Karpas-422 (cell line): Measurements from ENCODE around the gene CWC15. TPM values are rescaled to one million over a fixed set of nuclear protein-coding genes. Genes with fewer than 3 reads are reported as not detected.

ENCODE experiments used
- DNase-seq: peaks from one replicate; pipeline ENCODE4 v3.0.0-alpha.2; 2015
- H2AFZ ChIP-seq: fragments of 200-600 bp; sonication (generic); 2 replicates; pipeline ENCODE4 v1.6.1; 2014; ENCODE audit warnings: antibody characterized with exemption, low read length, mixed read lengths
- H3K27ac ChIP-seq: fragments of 200-600 bp; sonication (generic); 2 replicates; pipeline ENCODE4 v1.5.1; 2014; ENCODE audit warnings: mild to moderate bottlenecking, low read length, moderate library complexity
- H3K27me3 ChIP-seq: fragments of 200-600 bp; sonication (generic); 2 replicates; pipeline ENCODE4 v1.6.1; 2014; ENCODE audit warnings: low read length, mixed read lengths
- H3K36me3 ChIP-seq: fragments of 200-600 bp; sonication (generic); 2 replicates; pipeline ENCODE4 v1.6.1; 2014; ENCODE audit warnings: low read length, mixed read lengths; ENCODE audit not compliant: insufficient read depth
- H3K4me1 ChIP-seq: fragments of 200-600 bp; sonication (generic); 2 replicates; pipeline ENCODE4 v1.6.1; 2014; ENCODE audit warnings: mild to moderate bottlenecking, low read length, mixed read lengths
- H3K4me2 ChIP-seq: fragments of 200-600 bp; sonication (generic); 2 replicates; pipeline ENCODE4 v1.6.1; 2014; ENCODE audit warnings: low read length, low read depth, mild to moderate bottlenecking; ENCODE audit not compliant: poor library complexity, severe bottlenecking
- H3K4me3 ChIP-seq: fragments of 200-600 bp; sonication (generic); 2 replicates; pipeline ENCODE4 v1.5.1; 2014; ENCODE audit warnings: mild to moderate bottlenecking, antibody characterized with exemption, low read length, mixed read lengths
- H3K79me2 ChIP-seq: fragments of 200-600 bp; sonication (generic); 2 replicates; pipeline ENCODE4 v1.6.1; 2014; ENCODE audit warnings: mild to moderate bottlenecking, low read length, mixed read lengths
- H3K9ac ChIP-seq: fragments of 200-600 bp; sonication (generic); 2 replicates; pipeline ENCODE4 v1.6.0; 2014; ENCODE audit warnings: low read length
- H3K9me2 ChIP-seq: fragments of 200-600 bp; sonication (generic), shearing (Covaris generic); replicated peaks from 2 replicates; pipeline ENCODE4 v1.6.0; 2014; ENCODE audit warnings: mild to moderate bottlenecking, low read length, moderate library complexity; ENCODE audit not compliant: insufficient read depth
- H3K9me3 ChIP-seq: fragments of 300-700, 200-600 bp; sonication (generic); 2 replicates; pipeline ENCODE4 v1.6.1; 2014; ENCODE audit warnings: low read length, mixed read lengths
- H4K20me1 ChIP-seq: fragments of 200-600 bp; sonication (generic); 2 replicates; pipeline ENCODE4 v1.6.1; 2014; ENCODE audit warnings: mild to moderate bottlenecking, antibody characterized with exemption, low read length, low read depth; ENCODE audit not compliant: insufficient read depth
- total RNA-seq: library from RNA; depleted of rRNA; stranded (reverse); fragments of >200 nt; shearing (Covaris generic); gene quantifications from 2 replicates; pipeline ENCODE4 v1.2.3, GENCODE V29; 2014; ENCODE audit warnings: low replicate concordance

The CWC15 gene
- total RNA-seq, 1 experiment from 2014 or later: 117 TPM

GRCh38 chr11:94946812-94947211 is 26.5 kb downstream of the CWC15 start:
- no peaks in the 10 kb centered on the region for H3K4me1 ChIP-seq
- H2AFZ ChIP-seq: no peak overlapping the region
- H3K4me2 ChIP-seq: no peak overlapping the region
- H3K9me2 ChIP-seq: no peaks in the 10 kb centered on the region
- H3K9ac ChIP-seq: no peak overlapping the region
- no peak overlapping the region for H3K27ac ChIP-seq
- no peaks in the 10 kb centered on the region for H3K36me3 ChIP-seq
- no peak for DNase-seq
- no peaks in the 10 kb centered on the region for H3K9me3 ChIP-seq
- no peaks in the 10 kb centered on the region for H3K79me2 ChIP-seq
- no peak overlapping the region for H3K4me3 ChIP-seq
- H3K27me3 ChIP-seq: peaks cover 4% of the 10 kb centered on the region; the same call in 1 of the 2 replicates
- no peaks in the 10 kb centered on the region for H4K20me1 ChIP-seq

- H2AFZ ChIP-seq: no peak overlapping the region
- no peaks in the 10 kb centered on the region for H3K79me2 ChIP-seq
- no peak overlapping the region for H3K4me2 ChIP-seq
- H3K4me3 ChIP-seq: no peak overlapping the region
- no peaks in the 10 kb centered on the region for H3K27me3 ChIP-seq
- no peak overlapping the region for H3K9ac ChIP-seq
- no peak overlapping the region for H3K27ac ChIP-seq
- no peaks in the 10 kb centered on the region for H3K9me3 ChIP-seq
- no peaks in the 10 kb centered on the region for H3K36me3 ChIP-seq
- no peaks in the 10 kb centered on the region for H3K4me1 ChIP-seq
- H4K20me1 ChIP-seq: no peaks in the 10 kb centered on the region
- DNase-seq: no peak
- H3K9me2 ChIP-seq: no peaks in the 10 kb centered on the region
Observed at GRCh38 chr11:94941131-94941530, 32.2 kb downstream of the CWC15 start.

- Histone ChIP-seq H3K79me2 (no peaks in the 10 kb centered on the region), H3K27me3 (no peaks in the 10 kb centered on the region)
Observed at GRCh38 chr11:94939346-94939745, 34.0 kb downstream of the CWC15 start.

GRCh38 chr11:94938095-94939055 is 35.0 kb downstream of the CWC15 start:
- no peak overlapping the region for H3K27ac ChIP-seq

More at GRCh38 chr11:94939346-94939745, 34.0 kb downstream of the CWC15 start:
- Histone ChIP-seq H3K9me2 (no peaks in the 10 kb centered on the region), H4K20me1 (no peaks in the 10 kb centered on the region), H3K4me3 (no peak overlapping the region), H3K4me2 (no peak overlapping the region), H3K4me1 (no peaks in the 10 kb centered on the region), H3K9ac (no peak overlapping the region), H3K27ac (no peak overlapping the region), H3K36me3 (no peaks in the 10 kb centered on the region), H2AFZ (no peak overlapping the region), H3K9me3 (no peaks in the 10 kb centered on the region)
- no peak for DNase-seq

GRCh38 chr11:94934846-94935245 is 38.5 kb downstream of the CWC15 start:
- Histone ChIP-seq H3K27ac (no peak overlapping the region), H3K36me3 (no peaks in the 10 kb centered on the region), H3K4me2 (no peak overlapping the region), H3K79me2 (no peaks in the 10 kb centered on the region), H3K4me3 (no peak overlapping the region), H3K9ac (no peak overlapping the region), H3K27me3 (no peaks in the 10 kb centered on the region), H3K4me1 (no peaks in the 10 kb centered on the region), H4K20me1 (no peaks in the 10 kb centered on the region), H3K9me2 (no peaks in the 10 kb centered on the region), H2AFZ (no peak overlapping the region), H3K9me3 (no peaks in the 10 kb centered on the region)
- no peak for DNase-seq

More at GRCh38 chr11:94938095-94939055, 35.0 kb downstream of the CWC15 start:
- DNase-seq: no peak
- Histone ChIP-seq H3K4me3 (no peak overlapping the region), H3K9ac (no peak overlapping the region), H4K20me1 (no peaks in the 10 kb centered on the region), H3K4me2 (no peak overlapping the region), H3K27me3 (no peaks in the 10 kb centered on the region), H2AFZ (no peak overlapping the region), H3K9me3 (no peaks in the 10 kb centered on the region), H3K36me3 (no peaks in the 10 kb centered on the region), H3K9me2 (no peaks in the 10 kb centered on the region), H3K4me1 (no peaks in the 10 kb centered on the region), H3K79me2 (no peaks in the 10 kb centered on the region)

GRCh38 chr11:94934362-94934761 is 39.0 kb downstream of the CWC15 start:
- no peaks in the 10 kb centered on the region for H3K27me3 ChIP-seq
- H3K4me2 ChIP-seq: no peak overlapping the region
- no peak for DNase-seq
- no peak overlapping the region for H3K9ac ChIP-seq
- H3K9me2 ChIP-seq: no peaks in the 10 kb centered on the region
- H3K27ac ChIP-seq: no peak overlapping the region
- no peaks in the 10 kb centered on the region for H4K20me1 ChIP-seq
- H3K4me1 ChIP-seq: no peaks in the 10 kb centered on the region
- no peak overlapping the region for H2AFZ ChIP-seq
- no peaks in the 10 kb centered on the region for H3K9me3 ChIP-seq
- H3K79me2 ChIP-seq: no peaks in the 10 kb centered on the region
- H3K4me3 ChIP-seq: no peak overlapping the region
- no peaks in the 10 kb centered on the region for H3K36me3 ChIP-seq

GRCh38 chr11:94933223-94934130 is 39.9 kb downstream of the CWC15 start:
- H3K9me3 ChIP-seq: no peaks in the 10 kb centered on the region
- no peaks in the 10 kb centered on the region for H3K79me2 ChIP-seq
- H3K4me2 ChIP-seq: no peak overlapping the region
- H3K4me1 ChIP-seq: no peaks in the 10 kb centered on the region
- no peaks in the 10 kb centered on the region for H3K9me2 ChIP-seq
- H3K27me3 ChIP-seq: no peaks in the 10 kb centered on the region
- no peak overlapping the region for H2AFZ ChIP-seq
- no peak for DNase-seq
- H3K27ac ChIP-seq: no peak overlapping the region
- no peaks in the 10 kb centered on the region for H3K36me3 ChIP-seq
- no peak overlapping the region for H3K9ac ChIP-seq
- no peaks in the 10 kb centered on the region for H4K20me1 ChIP-seq
- H3K4me3 ChIP-seq: no peak overlapping the region

GRCh38 chr11:94932503-94932902 is 40.9 kb downstream of the CWC15 start:
- Histone ChIP-seq H2AFZ (no peak overlapping the region), H3K27me3 (no peaks in the 10 kb centered on the region), H3K4me1 (no peaks in the 10 kb centered on the region), H3K9me2 (no peaks in the 10 kb centered on the region), H3K4me2 (no peak overlapping the region), H3K4me3 (no peak overlapping the region), H3K36me3 (no peaks in the 10 kb centered on the region), H3K9ac (no peak overlapping the region), H3K9me3 (no peaks in the 10 kb centered on the region), H3K79me2 (no peaks in the 10 kb centered on the region), H3K27ac (no peak overlapping the region), H4K20me1 (no peaks in the 10 kb centered on the region)
- no peak for DNase-seq
